HK-2 (cell line): Measurements from ENCODE around the gene DNAJA3.

Source experiments
- DNase-seq: peaks from one replicate; pipeline ENCODE4 v3.0.0-alpha.2; 2018; ENCODE audit not compliant: unreplicated experiment

The DNAJA3 gene

DNA sequence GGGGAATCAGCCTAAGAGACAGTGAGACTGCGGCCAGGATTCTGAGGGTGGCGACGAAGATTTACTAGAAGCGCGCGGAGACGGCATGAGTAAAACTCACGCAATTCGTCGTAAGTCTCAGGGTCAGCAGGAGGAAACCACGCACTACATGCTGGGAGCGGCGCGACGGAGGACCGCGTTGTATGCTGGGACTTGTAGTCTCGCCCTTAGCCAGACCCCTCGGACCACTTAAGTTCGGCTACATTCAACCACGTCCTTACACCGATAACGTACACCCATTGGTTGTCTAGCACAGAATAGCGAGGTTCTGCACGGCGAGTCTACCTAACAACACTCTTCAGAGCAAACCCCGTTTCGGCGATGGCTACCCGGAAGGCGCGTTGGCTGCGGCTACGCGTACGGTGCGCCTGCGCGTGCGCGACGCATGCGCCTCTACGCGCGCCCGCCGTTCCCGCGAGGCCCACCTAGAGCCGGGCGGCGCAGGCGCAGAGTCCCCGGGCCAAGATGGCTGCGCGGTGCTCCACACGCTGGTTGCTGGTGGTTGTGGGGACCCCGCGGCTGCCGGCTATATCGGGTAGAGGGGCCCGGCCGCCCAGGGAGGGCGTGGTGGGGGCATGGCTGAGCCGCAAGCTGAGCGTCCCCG is at the start of gene DNAJA3:
TSS of gene DNAJA3 (plus strand) at position 491 of the 643 bp plus-strand sequence. CDS start at position 505, 14 bp downstream.
- peak; percentile 83 for DNase-seq

DNA sequence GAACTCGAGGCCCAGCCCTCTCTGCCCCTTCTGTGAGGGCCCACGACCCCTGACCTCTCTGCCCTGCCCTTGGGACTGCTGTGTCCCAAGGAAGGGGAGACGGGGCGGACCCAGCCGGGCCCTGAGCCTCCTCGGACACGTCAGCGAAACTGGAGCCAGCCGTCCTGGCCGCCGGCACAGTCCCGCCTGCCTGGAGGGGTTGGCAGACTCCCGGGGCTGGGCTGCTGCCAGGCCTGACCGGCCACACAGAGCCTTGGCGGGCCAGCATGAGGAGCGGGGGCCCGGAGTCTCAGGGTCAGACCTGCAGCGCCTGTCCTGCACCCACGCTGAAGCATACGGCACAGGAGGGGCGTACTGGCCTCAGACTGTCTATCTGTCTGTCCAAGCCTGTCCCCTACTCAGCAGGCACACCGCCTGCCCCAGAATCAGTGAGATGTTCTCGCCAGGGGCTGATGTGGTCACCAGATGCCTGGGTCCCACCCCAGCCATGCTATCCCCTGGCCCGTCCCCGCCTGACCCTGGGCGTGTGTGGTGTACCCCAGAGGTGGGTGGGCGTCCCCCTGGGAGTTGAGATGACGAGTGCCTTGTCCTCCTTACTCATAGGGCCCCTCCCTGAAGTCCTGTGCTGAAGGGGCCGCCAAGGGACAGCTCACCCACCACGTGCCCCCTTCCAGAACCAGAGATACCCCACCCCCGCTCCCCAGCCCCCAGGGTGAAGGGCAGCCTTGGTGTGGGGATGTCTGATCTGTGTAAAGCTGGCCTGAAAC is 49.4 kb upstream of the DNAJA3 start:
- DNase-seq, result no peak

DNA sequence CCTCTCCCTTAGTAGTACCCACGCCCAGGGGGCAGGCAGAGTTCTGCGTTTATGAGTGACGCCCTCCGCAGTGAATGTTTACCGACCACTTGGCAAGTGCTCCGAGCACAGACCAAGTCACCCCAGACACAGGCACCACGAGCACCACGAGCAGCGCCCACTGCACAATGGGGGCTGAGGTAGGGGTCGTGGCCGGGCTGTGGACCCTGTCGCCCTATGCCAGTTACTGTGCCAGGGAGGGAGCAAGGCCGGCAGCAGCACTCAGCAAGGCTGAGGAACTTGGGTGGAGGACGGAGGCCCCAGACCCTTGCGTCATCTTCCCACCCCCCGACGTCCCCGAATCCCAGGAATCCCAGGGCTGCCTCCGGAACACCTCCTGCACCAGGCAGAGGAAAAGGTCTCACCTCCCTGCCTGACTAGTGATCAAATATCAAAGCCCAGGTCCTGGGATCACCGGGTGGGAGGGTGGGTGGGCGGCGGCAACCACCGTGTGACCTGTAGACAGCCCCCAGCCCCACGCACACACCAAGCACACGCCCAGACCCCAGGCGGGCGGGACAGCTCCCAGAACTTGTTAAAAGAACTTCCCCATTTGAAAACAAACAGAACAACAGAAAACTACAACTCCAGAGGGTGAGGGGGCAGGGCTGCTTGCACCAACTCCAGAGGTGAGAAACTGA is 48.6 kb upstream of the DNAJA3 start:
- no peak for DNase-seq

DNA sequence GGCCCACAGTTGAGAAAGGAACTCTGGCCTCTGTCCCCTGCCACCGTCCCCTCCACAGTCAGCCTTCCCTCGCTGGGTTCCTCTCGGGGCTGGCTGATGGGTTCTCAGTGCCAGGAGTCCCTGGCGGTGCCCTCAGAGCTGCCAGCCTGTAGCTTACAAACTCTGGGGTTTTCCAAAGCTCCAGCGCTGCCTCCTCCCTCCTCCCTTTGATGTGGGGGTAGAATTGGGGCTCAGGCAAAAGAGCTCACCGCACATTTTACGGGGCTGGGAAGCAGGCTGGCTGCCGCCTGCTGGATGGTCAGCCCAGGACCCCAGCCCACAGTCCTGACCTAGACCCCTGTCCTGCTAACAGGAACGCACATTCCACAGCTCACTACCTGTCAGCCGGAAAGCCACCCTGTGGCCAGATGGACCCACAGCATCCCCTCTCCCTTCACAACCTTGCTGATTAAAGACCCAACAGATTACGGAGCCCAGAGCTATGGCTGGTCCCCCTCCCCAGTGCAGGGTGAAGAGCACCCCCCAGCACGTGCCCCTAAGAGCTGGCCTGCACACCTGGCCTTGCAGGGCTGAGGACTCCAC is 48.0 kb upstream of the DNAJA3 start:
- no peak for DNase-seq

DNA sequence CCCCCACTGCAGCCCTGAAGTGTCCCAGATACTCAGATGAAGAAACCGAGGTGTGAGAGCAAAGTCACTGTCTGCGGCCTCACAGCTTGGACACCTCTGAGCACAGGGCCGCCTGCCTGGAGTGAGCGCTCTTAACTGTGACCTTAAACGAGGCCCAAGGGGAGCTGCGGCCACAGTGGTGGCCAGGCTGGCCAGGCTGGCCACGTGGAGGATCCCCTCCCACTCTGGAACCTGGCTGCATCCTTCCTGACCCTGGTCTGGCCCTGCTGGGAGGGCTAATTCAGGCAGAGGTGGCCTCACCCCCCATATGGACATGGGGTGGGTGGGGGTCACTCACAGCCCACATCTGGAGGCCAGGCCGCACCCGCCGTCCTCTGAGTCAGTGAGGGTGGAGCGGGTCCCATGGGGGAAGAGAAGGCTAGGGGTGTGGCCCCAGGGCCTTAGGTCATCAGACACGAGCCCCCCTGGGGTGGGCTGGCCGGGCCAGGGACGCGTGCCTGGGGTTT is 47.5 kb upstream of the DNAJA3 start:
- DNase-seq, result no peak

DNA sequence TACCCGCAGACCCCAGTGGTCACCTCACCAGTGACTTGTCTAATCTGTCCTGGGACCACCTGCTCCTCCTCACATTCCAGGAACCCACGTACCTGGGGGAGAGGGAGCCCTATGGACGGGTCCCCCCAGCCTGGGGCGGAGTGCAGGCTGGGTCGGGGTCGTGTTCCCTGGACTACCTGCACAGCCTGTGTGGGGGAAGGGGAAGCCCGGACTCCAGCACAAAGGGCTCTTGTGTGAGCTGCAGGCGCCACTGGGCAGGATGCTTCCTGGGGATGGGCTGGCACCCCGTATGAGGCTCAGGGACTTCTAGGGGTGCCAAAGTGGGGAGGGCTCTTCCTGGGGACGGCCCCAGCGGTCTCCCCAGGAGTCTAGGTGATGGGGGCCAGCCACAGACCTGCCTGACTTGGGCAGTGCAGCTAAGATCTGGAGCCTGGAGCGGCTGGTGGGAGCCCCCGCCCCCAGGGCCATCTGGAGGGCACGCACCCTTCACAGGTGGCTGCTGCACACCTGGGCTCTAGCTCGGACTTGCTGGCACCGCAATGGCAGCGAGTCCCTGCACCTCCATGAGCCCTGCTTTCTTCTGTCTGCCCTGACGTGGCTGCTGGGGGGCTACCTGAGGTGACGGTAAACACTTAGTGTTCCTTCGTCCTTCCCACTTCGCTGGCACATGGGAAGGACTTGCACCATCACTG is 46.5 kb upstream of the DNAJA3 start:
- no peak for DNase-seq

DNA sequence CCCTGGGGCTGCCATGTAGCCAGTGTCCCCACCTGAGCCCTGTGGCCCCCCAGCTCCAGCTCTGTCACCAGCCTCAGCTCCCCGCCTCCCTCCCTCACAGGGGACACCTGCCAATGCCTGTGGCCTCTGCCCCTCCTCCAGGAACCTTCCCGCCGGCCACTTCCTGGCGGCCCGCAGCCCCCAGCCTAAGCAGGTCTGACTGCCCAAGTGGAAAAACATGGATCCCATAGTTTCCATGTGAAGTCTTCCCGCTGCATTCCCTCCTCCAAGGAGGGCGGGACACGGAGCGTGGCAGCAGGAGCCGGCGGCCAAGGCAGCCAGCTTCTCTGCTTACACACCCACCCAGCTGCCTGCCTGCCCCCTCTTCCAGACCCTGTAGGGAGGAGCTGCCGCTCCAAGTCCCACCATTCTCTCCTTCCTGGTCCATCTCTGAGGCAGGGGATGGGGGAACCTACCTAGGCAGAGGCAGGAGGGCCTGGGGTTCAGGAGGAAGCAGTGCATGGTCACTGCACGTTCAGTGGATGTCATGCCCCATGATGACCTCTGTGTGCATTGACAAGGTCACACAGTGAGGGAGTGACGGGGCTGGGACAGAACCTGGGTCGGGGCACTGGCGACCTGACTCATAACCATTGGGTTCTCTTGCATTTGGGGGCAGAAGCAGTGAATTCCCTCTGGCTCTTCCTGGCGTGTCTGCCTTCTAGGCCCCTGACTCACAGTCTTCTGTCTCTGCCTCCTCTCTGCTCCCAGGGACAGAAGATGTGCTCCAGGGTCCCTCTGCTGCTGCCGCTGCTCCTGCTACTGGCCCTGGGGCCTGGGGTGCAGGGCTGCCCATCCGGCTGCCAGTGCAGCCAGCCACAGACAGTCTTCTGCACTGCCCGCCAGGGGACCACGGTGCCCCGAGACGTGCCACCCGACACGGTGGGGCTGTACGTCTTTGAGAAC is 45.3 kb upstream of the DNAJA3 start:
- no peak for DNase-seq

DNA sequence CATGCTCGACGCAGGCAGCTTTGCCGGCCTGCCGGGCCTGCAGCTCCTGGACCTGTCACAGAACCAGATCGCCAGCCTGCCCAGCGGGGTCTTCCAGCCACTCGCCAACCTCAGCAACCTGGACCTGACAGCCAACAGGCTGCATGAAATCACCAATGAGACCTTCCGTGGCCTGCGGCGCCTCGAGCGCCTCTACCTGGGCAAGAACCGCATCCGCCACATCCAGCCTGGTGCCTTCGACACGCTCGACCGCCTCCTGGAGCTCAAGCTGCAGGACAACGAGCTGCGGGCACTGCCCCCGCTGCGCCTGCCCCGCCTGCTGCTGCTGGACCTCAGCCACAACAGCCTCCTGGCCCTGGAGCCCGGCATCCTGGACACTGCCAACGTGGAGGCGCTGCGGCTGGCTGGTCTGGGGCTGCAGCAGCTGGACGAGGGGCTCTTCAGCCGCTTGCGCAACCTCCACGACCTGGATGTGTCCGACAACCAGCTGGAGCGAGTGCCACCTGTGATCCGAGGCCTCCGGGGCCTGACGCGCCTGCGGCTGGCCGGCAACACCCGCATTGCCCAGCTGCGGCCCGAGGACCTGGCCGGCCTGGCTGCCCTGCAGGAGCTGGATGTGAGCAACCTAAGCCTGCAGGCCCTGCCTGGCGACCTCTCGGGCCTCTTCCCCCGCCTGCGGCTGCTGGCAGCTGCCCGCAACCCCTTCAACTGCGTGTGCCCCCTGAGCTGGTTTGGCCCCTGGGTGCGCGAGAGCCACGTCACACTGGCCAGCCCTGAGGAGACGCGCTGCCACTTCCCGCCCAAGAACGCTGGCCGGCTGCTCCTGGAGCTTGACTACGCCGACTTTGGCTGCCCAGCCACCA is 44.4 kb upstream of the DNAJA3 start:
- no peak for DNase-seq

DNA sequence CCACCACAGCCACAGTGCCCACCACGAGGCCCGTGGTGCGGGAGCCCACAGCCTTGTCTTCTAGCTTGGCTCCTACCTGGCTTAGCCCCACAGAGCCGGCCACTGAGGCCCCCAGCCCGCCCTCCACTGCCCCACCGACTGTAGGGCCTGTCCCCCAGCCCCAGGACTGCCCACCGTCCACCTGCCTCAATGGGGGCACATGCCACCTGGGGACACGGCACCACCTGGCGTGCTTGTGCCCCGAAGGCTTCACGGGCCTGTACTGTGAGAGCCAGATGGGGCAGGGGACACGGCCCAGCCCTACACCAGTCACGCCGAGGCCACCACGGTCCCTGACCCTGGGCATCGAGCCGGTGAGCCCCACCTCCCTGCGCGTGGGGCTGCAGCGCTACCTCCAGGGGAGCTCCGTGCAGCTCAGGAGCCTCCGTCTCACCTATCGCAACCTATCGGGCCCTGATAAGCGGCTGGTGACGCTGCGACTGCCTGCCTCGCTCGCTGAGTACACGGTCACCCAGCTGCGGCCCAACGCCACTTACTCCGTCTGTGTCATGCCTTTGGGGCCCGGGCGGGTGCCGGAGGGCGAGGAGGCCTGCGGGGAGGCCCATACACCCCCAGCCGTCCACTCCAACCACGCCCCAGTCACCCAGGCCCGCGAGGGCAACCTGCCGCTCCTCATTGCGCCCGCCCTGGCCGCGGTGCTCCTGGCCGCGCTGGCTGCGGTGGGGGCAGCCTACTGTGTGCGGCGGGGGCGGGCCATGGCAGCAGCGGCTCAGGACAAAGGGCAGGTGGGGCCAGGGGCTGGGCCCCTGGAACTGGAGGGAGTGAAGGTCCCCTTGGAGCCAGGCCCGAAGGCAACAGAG is 43.5 kb upstream of the DNAJA3 start:
- no peak for DNase-seq

DNA sequence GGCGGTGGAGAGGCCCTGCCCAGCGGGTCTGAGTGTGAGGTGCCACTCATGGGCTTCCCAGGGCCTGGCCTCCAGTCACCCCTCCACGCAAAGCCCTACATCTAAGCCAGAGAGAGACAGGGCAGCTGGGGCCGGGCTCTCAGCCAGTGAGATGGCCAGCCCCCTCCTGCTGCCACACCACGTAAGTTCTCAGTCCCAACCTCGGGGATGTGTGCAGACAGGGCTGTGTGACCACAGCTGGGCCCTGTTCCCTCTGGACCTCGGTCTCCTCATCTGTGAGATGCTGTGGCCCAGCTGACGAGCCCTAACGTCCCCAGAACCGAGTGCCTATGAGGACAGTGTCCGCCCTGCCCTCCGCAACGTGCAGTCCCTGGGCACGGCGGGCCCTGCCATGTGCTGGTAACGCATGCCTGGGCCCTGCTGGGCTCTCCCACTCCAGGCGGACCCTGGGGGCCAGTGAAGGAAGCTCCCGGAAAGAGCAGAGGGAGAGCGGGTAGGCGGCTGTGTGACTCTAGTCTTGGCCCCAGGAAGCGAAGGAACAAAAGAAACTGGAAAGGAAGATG is 42.8 kb upstream of the DNAJA3 start:
- no peak for DNase-seq

DNA sequence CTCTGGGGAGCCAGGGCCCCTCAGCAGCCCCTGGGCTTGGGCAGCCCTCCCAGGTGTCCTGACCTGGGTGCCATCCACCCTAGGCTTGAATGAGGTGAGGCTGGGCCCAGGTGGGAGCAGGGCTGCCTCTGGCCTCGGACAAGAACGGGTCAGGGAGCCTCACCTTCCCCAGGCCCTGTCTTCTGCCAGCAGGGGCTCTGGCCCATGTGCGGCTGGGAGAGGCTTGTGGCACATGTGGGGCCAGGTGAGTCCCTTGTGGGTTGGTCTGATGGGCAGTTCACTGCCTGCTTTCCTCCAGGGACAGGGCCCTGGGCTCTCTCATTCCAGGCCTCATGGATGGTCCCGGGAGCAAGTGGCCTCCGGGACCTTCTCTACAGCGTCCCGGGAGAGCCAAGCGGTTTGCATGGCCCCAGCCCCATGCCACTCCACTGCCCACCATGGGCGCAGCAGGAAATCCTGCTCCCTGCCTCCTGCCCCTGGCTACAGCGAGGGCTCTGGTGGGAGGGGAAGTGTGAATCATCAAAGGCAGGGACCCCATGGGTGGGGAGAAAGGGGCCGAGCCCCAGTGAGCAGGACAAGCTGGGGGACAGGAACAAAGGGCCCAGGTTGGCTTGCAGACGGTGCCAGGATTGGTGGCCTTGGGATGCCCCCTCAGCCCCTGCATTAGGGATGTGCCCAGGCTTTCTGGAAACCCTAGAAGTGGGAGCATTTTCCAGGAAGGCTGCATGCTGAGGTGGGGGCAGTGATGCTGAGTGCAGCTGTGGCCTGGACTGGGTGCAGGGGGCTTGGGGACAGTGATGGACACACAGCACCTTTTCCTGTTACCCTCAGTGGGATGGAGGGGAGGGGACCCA is 41.9 kb upstream of the DNAJA3 start:
- DNase-seq, result no peak

DNA sequence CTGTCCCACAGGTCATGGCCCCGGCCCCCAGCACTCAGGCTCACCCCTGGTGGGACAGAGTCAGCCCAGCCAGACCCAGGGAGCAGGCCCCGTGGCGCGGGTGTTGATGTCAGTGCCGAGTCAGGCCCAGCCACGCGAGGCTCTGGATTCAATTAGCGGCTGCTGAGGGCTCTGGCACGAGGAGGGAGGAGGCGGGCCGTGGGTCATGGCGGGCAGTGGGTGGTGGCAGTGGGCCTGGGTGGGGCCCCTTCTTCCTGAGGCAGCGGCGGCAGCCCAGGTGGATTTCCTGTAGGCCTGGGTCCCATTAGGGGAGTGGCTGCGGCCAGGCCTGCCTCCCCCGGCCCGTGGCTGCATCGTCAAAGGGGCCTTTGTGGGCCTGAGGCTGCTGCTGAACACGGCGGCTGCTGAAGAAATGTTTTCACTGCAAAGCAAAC is 41.1 kb upstream of the DNAJA3 start:
- no peak for DNase-seq

DNA sequence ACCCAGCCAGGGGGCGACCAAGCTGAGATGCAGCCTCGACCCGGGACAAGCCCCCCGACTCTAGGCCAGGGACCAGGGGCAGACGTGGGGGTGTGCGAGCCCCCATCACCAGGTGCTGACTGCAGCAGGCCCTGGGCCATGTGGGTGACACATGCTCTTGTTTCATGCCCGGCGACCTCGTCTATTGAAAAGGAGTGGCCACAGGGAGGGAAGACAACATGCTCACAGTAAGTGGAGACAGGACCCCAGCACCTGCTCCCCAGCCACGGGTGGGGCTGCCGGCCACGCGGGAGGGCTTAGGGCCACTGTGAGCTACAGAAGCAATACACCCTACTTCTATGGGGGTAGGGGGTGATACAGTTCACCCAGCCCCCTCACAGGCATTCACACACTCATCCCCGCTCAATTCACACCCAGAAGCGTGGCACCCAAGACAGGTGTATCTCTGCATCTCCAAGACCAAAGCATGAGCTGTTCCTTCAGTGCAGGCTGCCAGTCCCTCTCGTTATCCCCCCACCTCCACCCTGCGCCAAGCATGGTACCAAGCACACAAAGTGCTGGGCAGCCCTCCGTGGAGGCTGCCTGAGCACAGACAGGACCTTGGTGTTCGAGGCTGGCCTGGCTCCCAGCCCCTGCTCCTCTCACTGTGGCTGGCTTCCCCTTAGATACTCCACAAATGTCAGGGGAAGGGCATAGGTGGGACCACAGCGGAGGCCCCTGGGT is 40.4 kb upstream of the DNAJA3 start:
- no peak for DNase-seq

DNA sequence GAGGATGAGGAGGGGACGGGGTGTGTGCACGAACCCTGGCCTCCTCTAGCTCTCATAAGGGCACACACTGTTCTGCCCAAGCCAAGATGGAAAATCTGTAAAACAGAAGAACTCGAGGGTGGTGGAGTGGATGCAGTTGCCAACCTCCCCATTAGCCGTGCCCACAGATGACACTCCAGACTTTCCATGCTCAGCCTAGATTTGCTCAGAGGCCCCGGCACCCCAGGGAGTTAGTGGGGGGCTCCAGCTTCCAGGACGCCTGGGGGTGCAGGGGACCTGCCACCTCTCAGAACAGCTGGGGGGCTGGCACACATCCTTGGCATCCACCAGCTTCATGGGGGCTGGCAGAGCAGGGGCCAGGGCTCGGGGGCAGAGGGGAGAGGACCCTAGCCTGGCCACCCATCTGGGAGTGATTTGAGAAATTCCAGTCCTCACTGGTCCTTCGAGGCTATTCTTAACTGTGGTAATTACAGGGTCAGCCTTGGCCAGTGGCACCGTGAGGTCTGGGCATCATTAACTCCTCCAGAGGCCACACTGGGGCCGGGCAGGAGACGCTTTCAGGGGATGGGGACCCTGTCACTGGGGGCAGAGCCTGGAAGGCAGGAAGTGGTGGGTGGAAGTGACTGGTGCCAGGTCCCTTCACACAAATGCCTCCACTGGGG is 39.7 kb upstream of the DNAJA3 start:
- DNase-seq, result no peak

DNA sequence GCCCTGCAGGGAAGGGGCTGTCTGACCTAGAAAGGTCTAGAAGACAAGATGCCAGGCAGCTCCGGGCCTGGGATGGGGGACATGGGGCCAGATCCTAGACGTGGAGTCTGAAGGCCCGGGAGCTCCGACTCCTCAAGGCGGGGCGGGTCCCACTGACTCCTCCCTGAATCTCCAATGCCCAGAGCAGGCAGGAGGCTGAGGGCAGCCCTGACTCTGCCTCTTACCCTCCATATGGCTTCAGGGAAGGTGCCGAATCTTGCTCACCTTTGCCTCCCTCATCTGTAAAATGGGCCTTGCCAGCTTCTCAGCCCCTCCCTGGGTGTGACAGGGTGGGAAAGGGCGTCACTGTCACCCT is 39.2 kb upstream of the DNAJA3 start:
- DNase-seq, result no peak

DNA sequence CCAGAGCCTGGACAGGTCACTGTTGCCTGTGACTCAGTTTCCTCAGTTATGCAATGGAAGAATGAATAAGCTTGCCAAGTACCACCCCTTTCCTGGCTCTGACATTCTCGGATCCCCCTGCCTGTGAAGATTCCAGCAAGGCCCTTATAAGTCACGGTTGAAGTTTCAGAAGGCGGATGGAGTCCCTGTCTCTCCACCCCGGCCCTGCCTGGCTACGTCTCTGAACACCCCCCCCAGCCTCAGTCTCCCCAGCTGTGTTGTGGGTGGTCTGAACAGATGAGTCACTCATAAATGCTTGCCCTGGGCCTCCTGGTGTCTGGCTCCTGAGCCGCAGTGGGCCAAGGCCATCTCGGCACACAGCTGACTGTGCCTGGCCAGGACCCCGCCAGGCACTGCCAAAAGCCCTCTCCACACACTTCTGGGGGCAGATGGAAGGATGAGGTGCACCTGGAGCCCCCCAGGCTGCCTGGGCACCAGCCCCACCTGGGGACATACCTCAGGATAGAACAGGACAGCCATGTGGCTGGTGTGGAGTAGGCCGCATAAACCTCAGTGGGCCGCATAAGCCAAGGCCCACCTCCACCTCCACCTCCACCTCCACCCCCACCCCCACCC is 38.6 kb upstream of the DNAJA3 start:
- no peak for DNase-seq
